WTC11 (cell line): Measurements from ENCODE around the gene VGLL3. TPM values are rescaled to one million over a fixed set of nuclear protein-coding genes. Genes with fewer than 3 reads are reported as not detected.

Experiments
- ATAC-seq: fragments of 200-7000 bp; cut with Tn5 transposase; 2 replicates; pipeline ENCODE4 v1.10.0; 2021; ENCODE audit warnings: mild to moderate bottlenecking, moderate library complexity
- CTCF ChIA-PET: fragments of 300-600 bp; sonication (Branson Sonifier 250); formaldehyde crosslinking; loops from one replicate; lab custom pipeline; 2021; ENCODE audit warnings: antibody characterized with exemption; lab: Charles Lee
- POLR2A ChIA-PET: fragments of 350-600 bp; sonication (Branson Sonifier 250); formaldehyde crosslinking; loops from one replicate; lab custom pipeline; 2021; ENCODE audit warnings: antibody characterized with exemption; lab: Charles Lee
- DNase-seq: peaks from one replicate; pipeline ENCODE4 v3.0.0; 2021; ENCODE audit warnings: low spot score
- H3K27ac Mint-ChIP-seq: 2 replicates; pipeline ENCODE4 v1.8.0; 2021; ENCODE audit warnings: mixed read lengths
- H3K27me3 Mint-ChIP-seq: 2 replicates; pipeline ENCODE4 v1.8.0; 2021; ENCODE audit warnings: low read depth, mild to moderate bottlenecking, moderate library complexity, mixed read lengths
- H3K36me3 Mint-ChIP-seq: 2 replicates; pipeline ENCODE4 v1.8.0; 2021; ENCODE audit warnings: mixed read lengths
- H3K4me1 Mint-ChIP-seq: 2 replicates; pipeline ENCODE4 v1.8.0; 2022; ENCODE audit warnings: mixed read lengths
- H3K4me3 Mint-ChIP-seq: 2 replicates; pipeline ENCODE4 v1.8.0; 2021; ENCODE audit warnings: mild to moderate bottlenecking, moderate library complexity, mixed read lengths
- H3K9me3 Mint-ChIP-seq: 2 replicates; pipeline ENCODE4 v1.8.0; 2021; ENCODE audit warnings: mixed read lengths
- ATF1 ChIP-seq: sonication (generic); formaldehyde crosslinking; IDR thresholded peaks from 2 replicates; pipeline ENCODE4 v1.8.1; 2023; ENCODE audit warnings: mild to moderate bottlenecking, moderate library complexity, missing genetic modification reagents
- EMX1 ChIP-seq: fragments of 250-450 bp; sonication (Bioruptor Pico); IDR thresholded peaks from 2 replicates; pipeline ENCODE4 v1.8.0; 2021; ENCODE audit warnings: mild to moderate bottlenecking
- FOXJ3 ChIP-seq: sonication (generic); formaldehyde crosslinking; IDR thresholded peaks from 2 replicates; pipeline ENCODE4 v1.9.0; 2021; ENCODE audit warnings: missing genetic modification reagents, mild to moderate bottlenecking, borderline replicate concordance
- FOXK1 ChIP-seq: sonication (generic); formaldehyde crosslinking; IDR thresholded peaks from 2 replicates; pipeline ENCODE4 v1.8.0; 2022; ENCODE audit warnings: mild to moderate bottlenecking, moderate library complexity, missing genetic modification reagents
- JAZF1 ChIP-seq: fragments of 250-450 bp; sonication (Bioruptor Pico); IDR thresholded peaks from 2 replicates; pipeline ENCODE4 v1.9.0; 2021; ENCODE audit warnings: moderate library complexity, mild to moderate bottlenecking, inconsistent platforms
- JUN ChIP-seq: sonication (generic); formaldehyde crosslinking; IDR thresholded peaks from 2 replicates; pipeline ENCODE4 v1.8.0; 2023; ENCODE audit warnings: mild to moderate bottlenecking, missing genetic modification reagents
- NFE2L1 ChIP-seq: sonication (generic); formaldehyde crosslinking; IDR thresholded peaks from 2 replicates; pipeline ENCODE4 v1.8.1; 2023; ENCODE audit warnings: missing genetic modification reagents
- NR1H2 ChIP-seq: sonication (generic); formaldehyde crosslinking; IDR thresholded peaks from 2 replicates; pipeline ENCODE4 v1.9.0; 2021; ENCODE audit warnings: mild to moderate bottlenecking, moderate library complexity, missing genetic modification reagents
- PREB ChIP-seq: sonication (generic); formaldehyde crosslinking; IDR thresholded peaks from 2 replicates; pipeline ENCODE4 v1.8.1; 2022; ENCODE audit warnings: mild to moderate bottlenecking, missing genetic modification reagents, moderate library complexity, borderline replicate concordance
- SMAD4 ChIP-seq: sonication (generic); formaldehyde crosslinking; IDR thresholded peaks from 2 replicates; pipeline ENCODE4 v1.8.0; 2022; ENCODE audit warnings: mild to moderate bottlenecking, missing genetic modification reagents
- SP1 ChIP-seq: sonication (generic); formaldehyde crosslinking; conservative IDR thresholded peaks from 2 replicates; pipeline ENCODE4 v1.8.1; 2022; ENCODE audit warnings: missing genetic modification reagents
- TCF7 ChIP-seq: sonication (generic); formaldehyde crosslinking; IDR thresholded peaks from 2 replicates; pipeline ENCODE4 v1.8.0; 2022; ENCODE audit warnings: mild to moderate bottlenecking, low read depth, missing genetic modification reagents, moderate library complexity
- USF1 ChIP-seq: sonication (generic); formaldehyde crosslinking; IDR thresholded peaks from 2 replicates; pipeline ENCODE4 v1.8.0; 2022; ENCODE audit warnings: mild to moderate bottlenecking, missing genetic modification reagents
- ZMAT4 ChIP-seq: fragments of 250-450 bp; sonication (Bioruptor Pico); IDR thresholded peaks from 2 replicates; pipeline ENCODE4 v1.9.0; 2021; ENCODE audit warnings: mild to moderate bottlenecking
- ZNF121 ChIP-seq: sonication (generic); formaldehyde crosslinking; IDR thresholded peaks from 2 replicates; pipeline ENCODE4 v1.8.0; 2023; ENCODE audit warnings: missing genetic modification reagents
- total RNA-seq: library from RNA; stranded (reverse); gene quantifications from 3 replicates; pipeline ENCODE4 v1.2.3, GENCODE V29; 2021
- TF ChIP-seq, protein P1 (sequence below): sonication (generic); formaldehyde crosslinking; IDR thresholded peaks from 2 replicates; pipeline ENCODE4 v1.8.0; 2022; ENCODE audit warnings: mild to moderate bottlenecking, missing genetic modification reagents
- TF ChIP-seq, protein P2 (sequence below): sonication (generic); formaldehyde crosslinking; IDR thresholded peaks from 2 replicates; pipeline ENCODE4 v1.8.1; 2023; ENCODE audit warnings: mild to moderate bottlenecking, missing genetic modification reagents, borderline replicate concordance
- TF ChIP-seq, protein P3 (sequence below): sonication (generic); formaldehyde crosslinking; IDR thresholded peaks from 2 replicates; pipeline ENCODE4 v1.8.0; 2023; ENCODE audit warnings: missing genetic modification reagents
- TF ChIP-seq, protein P4 (sequence below): sonication (generic); formaldehyde crosslinking; IDR thresholded peaks from 2 replicates; pipeline ENCODE4 v1.8.1; 2023; ENCODE audit warnings: mild to moderate bottlenecking, missing genetic modification reagents, moderate library complexity
- TF ChIP-seq, protein P5 (sequence below): fragments of 200-600 bp; IDR thresholded peaks from 2 replicates; pipeline ENCODE4 v1.8.0; 2022; ENCODE audit warnings: antibody characterized with exemption

Gene VGLL3
- total RNA-seq, 1 experiment from 2014 or later, result 10.4 TPM

DNA sequence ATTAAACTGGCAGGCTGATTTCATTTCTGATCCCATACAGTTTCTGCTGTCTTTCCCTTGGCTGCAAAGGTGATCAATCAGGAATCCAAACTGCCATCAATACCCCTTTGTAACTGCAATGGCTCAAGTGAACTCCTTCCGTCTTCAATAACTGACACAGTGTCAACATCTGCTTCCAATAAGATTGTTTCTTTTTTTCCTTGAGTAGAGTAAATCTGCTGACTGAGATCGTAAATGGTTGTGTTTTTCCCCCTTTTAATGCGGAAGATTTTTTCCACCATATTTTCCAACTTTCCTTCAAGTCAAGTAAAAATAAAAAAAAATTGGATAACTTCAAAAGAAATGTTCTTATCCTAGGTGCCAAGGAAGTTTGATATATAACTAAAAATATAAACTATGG is 48.7 kb downstream of the VGLL3 start:
- TF ChIP-seq, protein P1, sequence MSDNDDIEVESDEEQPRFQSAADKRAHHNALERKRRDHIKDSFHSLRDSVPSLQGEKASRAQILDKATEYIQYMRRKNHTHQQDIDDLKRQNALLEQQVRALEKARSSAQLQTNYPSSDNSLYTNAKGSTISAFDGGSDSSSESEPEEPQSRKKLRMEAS (CRISPR knock-in tag), result no peak
- no peak for TF ChIP-seq PREB (CRISPR knock-in tag)
- TF ChIP-seq JUN (CRISPR knock-in tag), result no peak
- no peak for TF ChIP-seq TCF7
- no peak for TF ChIP-seq FOXJ3
- TF ChIP-seq FOXK1 (CRISPR knock-in tag), result no peak
- TF ChIP-seq, protein P2, sequence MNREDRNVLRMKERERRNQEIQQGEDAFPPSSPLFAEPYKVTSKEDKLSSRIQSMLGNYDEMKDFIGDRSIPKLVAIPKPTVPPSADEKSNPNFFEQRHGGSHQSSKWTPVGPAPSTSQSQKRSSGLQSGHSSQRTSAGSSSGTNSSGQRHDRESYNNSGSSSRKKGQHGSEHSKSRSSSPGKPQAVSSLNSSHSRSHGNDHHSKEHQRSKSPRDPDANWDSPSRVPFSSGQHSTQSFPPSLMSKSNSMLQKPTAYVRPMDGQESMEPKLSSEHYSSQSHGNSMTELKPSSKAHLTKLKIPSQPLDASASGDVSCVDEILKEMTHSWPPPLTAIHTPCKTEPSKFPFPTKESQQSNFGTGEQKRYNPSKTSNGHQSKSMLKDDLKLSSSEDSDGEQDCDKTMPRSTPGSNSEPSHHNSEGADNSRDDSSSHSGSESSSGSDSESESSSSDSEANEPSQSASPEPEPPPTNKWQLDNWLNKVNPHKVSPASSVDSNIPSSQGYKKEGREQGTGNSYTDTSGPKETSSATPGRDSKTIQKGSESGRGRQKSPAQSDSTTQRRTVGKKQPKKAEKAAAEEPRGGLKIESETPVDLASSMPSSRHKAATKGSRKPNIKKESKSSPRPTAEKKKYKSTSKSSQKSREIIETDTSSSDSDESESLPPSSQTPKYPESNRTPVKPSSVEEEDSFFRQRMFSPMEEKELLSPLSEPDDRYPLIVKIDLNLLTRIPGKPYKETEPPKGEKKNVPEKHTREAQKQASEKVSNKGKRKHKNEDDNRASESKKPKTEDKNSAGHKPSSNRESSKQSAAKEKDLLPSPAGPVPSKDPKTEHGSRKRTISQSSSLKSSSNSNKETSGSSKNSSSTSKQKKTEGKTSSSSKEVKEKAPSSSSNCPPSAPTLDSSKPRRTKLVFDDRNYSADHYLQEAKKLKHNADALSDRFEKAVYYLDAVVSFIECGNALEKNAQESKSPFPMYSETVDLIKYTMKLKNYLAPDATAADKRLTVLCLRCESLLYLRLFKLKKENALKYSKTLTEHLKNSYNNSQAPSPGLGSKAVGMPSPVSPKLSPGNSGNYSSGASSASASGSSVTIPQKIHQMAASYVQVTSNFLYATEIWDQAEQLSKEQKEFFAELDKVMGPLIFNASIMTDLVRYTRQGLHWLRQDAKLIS (CRISPR knock-in tag), result no peak
- no peak for TF ChIP-seq SMAD4 (CRISPR knock-in tag)
- no peak for TF ChIP-seq EMX1 (CRISPR knock-in tag)
- TF ChIP-seq, protein P3, sequence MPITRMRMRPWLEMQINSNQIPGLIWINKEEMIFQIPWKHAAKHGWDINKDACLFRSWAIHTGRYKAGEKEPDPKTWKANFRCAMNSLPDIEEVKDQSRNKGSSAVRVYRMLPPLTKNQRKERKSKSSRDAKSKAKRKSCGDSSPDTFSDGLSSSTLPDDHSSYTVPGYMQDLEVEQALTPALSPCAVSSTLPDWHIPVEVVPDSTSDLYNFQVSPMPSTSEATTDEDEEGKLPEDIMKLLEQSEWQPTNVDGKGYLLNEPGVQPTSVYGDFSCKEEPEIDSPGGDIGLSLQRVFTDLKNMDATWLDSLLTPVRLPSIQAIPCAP (CRISPR knock-in tag), result no peak
- TF ChIP-seq, protein P4, sequence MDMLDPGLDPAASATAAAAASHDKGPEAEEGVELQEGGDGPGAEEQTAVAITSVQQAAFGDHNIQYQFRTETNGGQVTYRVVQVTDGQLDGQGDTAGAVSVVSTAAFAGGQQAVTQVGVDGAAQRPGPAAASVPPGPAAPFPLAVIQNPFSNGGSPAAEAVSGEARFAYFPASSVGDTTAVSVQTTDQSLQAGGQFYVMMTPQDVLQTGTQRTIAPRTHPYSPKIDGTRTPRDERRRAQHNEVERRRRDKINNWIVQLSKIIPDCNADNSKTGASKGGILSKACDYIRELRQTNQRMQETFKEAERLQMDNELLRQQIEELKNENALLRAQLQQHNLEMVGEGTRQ, result no peak
- no peak for TF ChIP-seq USF1
- TF ChIP-seq ZNF121 (CRISPR knock-in tag), result no peak
- no peak for TF ChIP-seq ATF1 (CRISPR knock-in tag)
- TF ChIP-seq, protein P5, sequence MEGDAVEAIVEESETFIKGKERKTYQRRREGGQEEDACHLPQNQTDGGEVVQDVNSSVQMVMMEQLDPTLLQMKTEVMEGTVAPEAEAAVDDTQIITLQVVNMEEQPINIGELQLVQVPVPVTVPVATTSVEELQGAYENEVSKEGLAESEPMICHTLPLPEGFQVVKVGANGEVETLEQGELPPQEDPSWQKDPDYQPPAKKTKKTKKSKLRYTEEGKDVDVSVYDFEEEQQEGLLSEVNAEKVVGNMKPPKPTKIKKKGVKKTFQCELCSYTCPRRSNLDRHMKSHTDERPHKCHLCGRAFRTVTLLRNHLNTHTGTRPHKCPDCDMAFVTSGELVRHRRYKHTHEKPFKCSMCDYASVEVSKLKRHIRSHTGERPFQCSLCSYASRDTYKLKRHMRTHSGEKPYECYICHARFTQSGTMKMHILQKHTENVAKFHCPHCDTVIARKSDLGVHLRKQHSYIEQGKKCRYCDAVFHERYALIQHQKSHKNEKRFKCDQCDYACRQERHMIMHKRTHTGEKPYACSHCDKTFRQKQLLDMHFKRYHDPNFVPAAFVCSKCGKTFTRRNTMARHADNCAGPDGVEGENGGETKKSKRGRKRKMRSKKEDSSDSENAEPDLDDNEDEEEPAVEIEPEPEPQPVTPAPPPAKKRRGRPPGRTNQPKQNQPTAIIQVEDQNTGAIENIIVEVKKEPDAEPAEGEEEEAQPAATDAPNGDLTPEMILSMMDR, result no peak
- TF ChIP-seq JAZF1 (CRISPR knock-in tag), result no peak
- TF ChIP-seq SP1, result no peak
- TF ChIP-seq NR1H2, result no peak
- TF ChIP-seq NFE2L1 (CRISPR knock-in tag), result no peak
- TF ChIP-seq ZMAT4 (CRISPR knock-in tag), result no peak
- peaks cover 2% of the 10 kb centered on the region for H3K4me1 Mint-ChIP-seq
- no peak overlapping the region for H3K4me3 Mint-ChIP-seq
- no peaks in the 10 kb centered on the region for H3K36me3 Mint-ChIP-seq
- H3K9me3 Mint-ChIP-seq, result no peaks in the 10 kb centered on the region
- ChIA-PET CTCF (no interaction called here), POLR2A (no interaction called here)
- no peak overlapping the region for H3K27ac Mint-ChIP-seq
- ATAC-seq, result no peak
- H3K27me3 Mint-ChIP-seq, result no peaks in the 10 kb centered on the region
- DNase-seq, result no peak
